HepG2 (cell line): ENCODE measurements around the gene PLXNC1.

ENCODE experiments used
- MXI1 ChIP-seq: IDR thresholded peaks from 3 replicates; pipeline ENCODE4 v1.6.1; 2012; ENCODE audit warnings: low read depth, low read length, inconsistent platforms, borderline replicate concordance
- POLR2A ChIP-seq, 2 experiments: IDR thresholded peaks; 2 replicates each; pipeline ENCODE4 v1.6.1; 2011; ENCODE audit warnings: low read depth in 2 of 2, low read length in 2 of 2, mild to moderate bottlenecking in 1 of 2, moderate library complexity in 1 of 2; ENCODE audit not compliant: insufficient read depth in 1 of 2
- TGIF2 ChIP-seq: IDR thresholded peaks from 2 replicates; pipeline ENCODE4 v1.6.1; 2016; ENCODE audit warnings: control low read depth, missing compliant biosample characterization

- TF ChIP-seq MXI1 (no peak), POLR2A (IDR thresholded peaks at IDR 0.05; ENCODE audit: insufficient read depth in 1 of 2, low read depth in 2 of 2, low read length in 2 of 2) (no peak), TGIF2 (no peak)
Measured at GRCh38 chr12:94110258-94110657, 38.1 kb upstream of the PLXNC1 start.
